GM04504 (cell line): ENCODE results near the gene CCDC8.
"Not testable (repeated sequence)": the region's sequence is repeated elsewhere in the genome, so short reads cannot be mapped to it uniquely, and the experiment has no call there.

Source experiments
- DNase-seq: peaks from one replicate; pipeline ENCODE4 v3.0.0-alpha.2; 2012; ENCODE audit warnings: low read depth

CCDC8 gene

GRCh38 chr19:46427518-46428045 lies 14.2 kb upstream of the CCDC8 start:
- DNase-seq: no peak

- DNase-seq: peak; percentile 38
Observed at GRCh38 chr19:46426506-46427162, 13.3 kb upstream of the CCDC8 start.

- DNase-seq: no peak
Observed at GRCh38 chr19:46426035-46426505, 12.7 kb upstream of the CCDC8 start.

GRCh38 chr19:46423188-46423587 lies 9.8 kb upstream of the CCDC8 start:
- no peak for DNase-seq

- DNase-seq: no peak
Observed at GRCh38 chr19:46422344-46422743, 9.0 kb upstream of the CCDC8 start.

GRCh38 chr19:46420056-46420455 lies 6.7 kb upstream of the CCDC8 start:
- DNase-seq: no peak

- peak; percentile 56 for DNase-seq
Observed at GRCh38 chr19:46415804-46416709, 2.7 kb upstream of the CCDC8 start.

GRCh38 chr19:46414899-46415298 lies 1.5 kb upstream of the CCDC8 start:
- DNase-seq: not testable (repeated sequence)

GRCh38 chr19:46412650-46413261 lies 608 bp downstream of the CCDC8 start:
- no peak for DNase-seq

GRCh38 chr19:46411925-46412649 lies 1.3 kb downstream of the CCDC8 start:
- DNase-seq: no peak

- no peak for DNase-seq
Observed at GRCh38 chr19:46411088-46411924, 2.1 kb downstream of the CCDC8 start.

GRCh38 chr19:46410205-46411087 lies 2.9 kb downstream of the CCDC8 start:
- DNase-seq: no peak

GRCh38 chr19:46409191-46409590 lies 4.2 kb downstream of the CCDC8 start:
- no peak for DNase-seq

- no peak for DNase-seq
Observed at GRCh38 chr19:46408664-46409039, 4.7 kb downstream of the CCDC8 start.

GRCh38 chr19:46407856-46408663 lies 5.3 kb downstream of the CCDC8 start:
- no peak for DNase-seq

GRCh38 chr19:46406976-46407375 lies 6.4 kb downstream of the CCDC8 start:
- no peak for DNase-seq

- DNase-seq: no peak
Observed at GRCh38 chr19:46404753-46405468, 8.5 kb downstream of the CCDC8 start.

- no peak for DNase-seq
Observed at GRCh38 chr19:46404055-46404752, 9.2 kb downstream of the CCDC8 start.
